IMR-90 (cell line): Measurements from ENCODE around the gene TP53TG5. TPM values are rescaled to one million over a fixed set of nuclear protein-coding genes. Genes with fewer than 3 reads are reported as not detected.
A peak's percentile ranks its signal among the peaks of the same experiment; 100 is the strongest.

Experiments used
- ATAC-seq: fragments of 200-7000 bp; cut with Tn5 transposase; 2 replicates; pipeline ENCODE4 v1.9.1; 2020; ENCODE audit warnings: low read depth, mild to moderate bottlenecking, moderate library complexity
- BruUV-seq: library from RNA; stranded (reverse); fragments of 400-500 nt; replicated peaks from 2 replicates; lab custom pipeline; 2021; lab: Mats Ljungman, UMichigan
- CTCF ChIA-PET: fragments of 300-600 bp; formaldehyde crosslinking; extraction: SDS; loops from one replicate; lab custom pipeline; 2021; ENCODE audit warnings: antibody characterized with exemption; lab: Yijun Ruan, JAX
- POLR2A ChIA-PET: fragments of 300-600 bp; sonication (Branson Sonifier 250); formaldehyde crosslinking; loops from one replicate; lab custom pipeline; 2022; ENCODE audit warnings: antibody characterized with exemption; ENCODE audit not compliant: unreplicated experiment; lab: Charles Lee
- DNase-seq: peaks from one replicate; pipeline ENCODE4 v3.0.0; 2013
- H2AFZ ChIP-seq: replicated peaks from 2 replicates; pipeline ENCODE3; 2013; ENCODE audit warnings: low read length, mild to moderate bottlenecking; ENCODE audit not compliant: poor library complexity
- H2AK5ac ChIP-seq: 2 replicates; pipeline ENCODE4 v1.6.1; 2013; ENCODE audit warnings: low read depth, low read length, inconsistent platforms
- H2AK9ac ChIP-seq: replicated peaks from 2 replicates; pipeline ENCODE3; 2013; ENCODE audit warnings: mild to moderate bottlenecking, low read depth, low read length, moderate library complexity; ENCODE audit not compliant: poor library complexity
- H2BK120ac ChIP-seq: 2 replicates; pipeline ENCODE4 v1.6.1; 2013; ENCODE audit warnings: low read depth, low read length, inconsistent platforms
- H2BK15ac ChIP-seq: 3 replicates; pipeline ENCODE4 v1.6.1; 2013; ENCODE audit warnings: low read depth, low read length, inconsistent platforms
- H2BK20ac ChIP-seq: 2 replicates; pipeline ENCODE4 v1.6.1; 2013; ENCODE audit warnings: low read depth, mild to moderate bottlenecking, inconsistent platforms, low read length, moderate library complexity
- H2BK5ac ChIP-seq: 2 replicates; pipeline ENCODE4 v1.6.1; 2013; ENCODE audit warnings: mild to moderate bottlenecking, low read depth, low read length, inconsistent platforms; ENCODE audit not compliant: poor library complexity, severe bottlenecking
- H3K14ac ChIP-seq: replicated peaks from 2 replicates; pipeline ENCODE4 v1.6.1; 2013; ENCODE audit warnings: low read depth, low read length, inconsistent platforms
- H3K18ac ChIP-seq: 2 replicates; pipeline ENCODE4 v1.6.1; 2013; ENCODE audit warnings: low read depth, low read length, control low read depth
- H3K23ac ChIP-seq: 2 replicates; pipeline ENCODE4 v1.6.1; 2013; ENCODE audit warnings: low read depth, low read length, inconsistent platforms
- H3K27ac ChIP-seq: 2 replicates; pipeline ENCODE4 v1.5.1; 2013; ENCODE audit warnings: mild to moderate bottlenecking, control low read depth, low read length; ENCODE audit not compliant: insufficient read depth
- H3K27me3 ChIP-seq: 2 replicates; pipeline ENCODE4 v1.6.1; 2013; ENCODE audit warnings: low read length; ENCODE audit not compliant: control insufficient read depth, insufficient read depth
- H3K36me3 ChIP-seq: 2 replicates; pipeline ENCODE4 v1.6.1; 2013; ENCODE audit warnings: low read length, mixed read lengths; ENCODE audit not compliant: control insufficient read depth, insufficient read depth
- H3K4ac ChIP-seq: 2 replicates; pipeline ENCODE4 v1.6.1; 2013; ENCODE audit warnings: low read depth, low read length, inconsistent platforms
- H3K4me1 ChIP-seq: 2 replicates; pipeline ENCODE4 v1.6.1; 2013; ENCODE audit warnings: low read length, mixed read lengths; ENCODE audit not compliant: control insufficient read depth, insufficient read depth
- H3K4me2 ChIP-seq: 2 replicates; pipeline ENCODE4 v1.6.1; 2013; ENCODE audit warnings: low read depth, mild to moderate bottlenecking, control low read depth, low read length, moderate library complexity
- H3K4me3 ChIP-seq: 2 replicates; pipeline ENCODE4 v1.5.1; 2013; ENCODE audit warnings: low read depth, mild to moderate bottlenecking, control low read depth, low read length, moderate library complexity; ENCODE audit not compliant: insufficient read depth
- H3K56ac ChIP-seq: 2 replicates; pipeline ENCODE4 v1.6.1; 2013; ENCODE audit warnings: low read length, inconsistent platforms; ENCODE audit not compliant: insufficient read depth; ENCODE audit errors: extremely low read depth
- H3K79me1 ChIP-seq, 2 experiments: 2 replicates each; pipeline ENCODE4 v1.6.1; 2013; ENCODE audit warnings: low read length in 2 of 2, inconsistent platforms in 1 of 2, low read depth in 1 of 2
- H3K9ac ChIP-seq: 2 replicates; pipeline ENCODE4 v1.6.1; 2013; ENCODE audit warnings: low read depth, low read length, control low read depth
- H3K9me1 ChIP-seq: 2 replicates; pipeline ENCODE4 v1.6.1; 2013; ENCODE audit warnings: low read length, inconsistent platforms; ENCODE audit not compliant: insufficient read depth
- H3K9me3 ChIP-seq: 2 replicates; pipeline ENCODE4 v1.6.1; 2013; ENCODE audit warnings: low read length; ENCODE audit not compliant: control insufficient read depth, insufficient read depth
- H4K20me1 ChIP-seq: 2 replicates; pipeline ENCODE4 v1.6.1; 2013; ENCODE audit warnings: low read length, inconsistent platforms; ENCODE audit not compliant: insufficient read depth
- H4K5ac ChIP-seq: 2 replicates; pipeline ENCODE4 v1.6.1; 2013; ENCODE audit warnings: mild to moderate bottlenecking, low read depth, low read length, control low read depth
- H4K8ac ChIP-seq, 2 experiments: 2 replicates each; pipeline ENCODE4 v1.6.1; 2013; ENCODE audit warnings: low read depth in 2 of 2, low read length in 2 of 2, control low read depth in 1 of 2, inconsistent platforms in 1 of 2
- H4K91ac ChIP-seq: 2 replicates; pipeline ENCODE4 v1.6.1; 2013; ENCODE audit warnings: low read depth, low read length, inconsistent platforms; ENCODE audit not compliant: insufficient read depth
- CHD1 ChIP-seq: IDR thresholded peaks from 2 replicates; pipeline ENCODE4 v1.6.1; 2012; ENCODE audit warnings: low read depth, low read length, improper control_type of control experiment
- CTCF ChIP-seq: conservative IDR thresholded peaks from 2 replicates; pipeline ENCODE4 v1.5.1; 2012; ENCODE audit warnings: mild to moderate bottlenecking, low read depth, low read length, improper control_type of control experiment
- FOS ChIP-seq: fragments of 150-350 bp; IDR thresholded peaks from 2 replicates; pipeline ENCODE4 v1.6.1; 2016; ENCODE audit warnings: low read depth, low read length
- RAD21 ChIP-seq: IDR thresholded peaks from 2 replicates; pipeline ENCODE4 v1.6.1; 2012; ENCODE audit warnings: low read length, improper control_type of control experiment
- RCOR1 ChIP-seq: IDR thresholded peaks from 2 replicates; pipeline ENCODE4 v1.6.1; 2012; ENCODE audit warnings: mild to moderate bottlenecking, low read length, improper control_type of control experiment; ENCODE audit not compliant: insufficient replicate concordance
- SMC3 ChIP-seq: fragments of 150-350 bp; IDR thresholded peaks from 2 replicates; pipeline ENCODE4 v1.6.1; 2016; ENCODE audit warnings: low read depth, mild to moderate bottlenecking, antibody characterized with exemption, low read length, moderate library complexity
- WGBS, 2 experiments: methylation state at CpG; one replicate each; pipeline versions ENCODE4 v1.1.5 to v1.1.7; 2013; ENCODE audit warnings: missing lambda C conversion rate in 2 of 2; ENCODE audit not compliant: insufficient read length in 1 of 2; ENCODE audit errors: extremely low coverage in 2 of 2; 5-methylcytosine and 5-hydroxymethylcytosine counted together
- dilution Hi-C: fragments of 300-500 bp; cut with HindIII; formaldehyde crosslinking; loops from one replicate; pipeline ENCODE4 v1.14.3; 2018; ENCODE audit warnings: low sequenced_read_pairs; ENCODE audit not compliant: unreplicated experiment
- in situ Hi-C: fragments of 300-500 bp; cut with MboI; formaldehyde crosslinking; loops from 3 replicates; pipeline ENCODE4 v1.14.3; 2019; ENCODE audit warnings: low sequenced_read_pairs, inconsistent platforms, mixed read lengths
- intact Hi-C: fragments of 100-400 bp; cut with micrococcal nuclease; formaldehyde crosslinking; loops from 2 replicates; pipeline ENCODE4 v1.10.0; 2022
- polyA plus RNA-seq, 3 experiments: library from polyadenylated mRNA; depleted of rRNA; stranded (reverse); fragments of >200 nt; gene quantifications; 2 replicates each; pipeline ENCODE4 v1.2.3, GENCODE V29; 2012; ENCODE audit warnings: low replicate concordance in 1 of 3
- total RNA-seq: library from RNA; depleted of rRNA; stranded (reverse); fragments of >200 nt; gene quantifications from 2 replicates; pipeline ENCODE4 v1.2.3, GENCODE V29; 2012

TP53TG5 gene
- total and polyA plus RNA-seq, 2 of the 4 experiments (the other 2 are of a cell fraction) = not detected

GRCh38 chr20:45346291-45346718 is 31.8 kb downstream of the TP53TG5 start:
- dilution Hi-C loops = no loop called here
- Histone ChIP-seq H3K27ac (peak overlapping the region; percentile 91), H2AFZ (no peak overlapping the region), H4K8ac (peak overlapping the region; percentile 43 to 56), H2BK20ac (peak overlapping the region; percentile 19; the same call in 1 of the 2 replicates), H3K9ac (peak overlapping the region; percentile 95), H2AK5ac (peak overlapping the region; percentile 73), H3K23ac (peak overlapping the region; percentile 92), H4K20me1 (peaks cover 42% of the 10 kb centered on the region), H3K56ac (peak overlapping the region; percentile 58), H2AK9ac (peak overlapping the region; percentile 25), H3K4me1 (peaks cover 45% of the 10 kb centered on the region), H3K4ac (peak overlapping the region; percentile 82), H2BK5ac (peak overlapping the region; percentile 73), H2BK15ac (peak overlapping the region; percentile 50; the same call in 2 of the 3 replicates), H3K36me3 (peaks cover 8% of the 10 kb centered on the region; the same call in 1 of the 2 replicates), H3K4me3 (peak overlapping the region; percentile 74), H3K79me1 (peaks cover 0 to 64% of the 10 kb centered on the region in 2 experiments; a peak in 3 of 4 replicates), H3K27me3 (no peaks in the 10 kb centered on the region), H3K14ac (peak overlapping the region; percentile 94), H3K4me2 (peak overlapping the region; percentile 80), H3K9me1 (peaks cover 13% of the 10 kb centered on the region; the same call in 1 of the 2 replicates), H4K91ac (peak overlapping the region; percentile 39; the same call in 1 of the 2 replicates), H4K5ac (0 out of 2 replicates have a peak overlapping the region, but pooled peaks have one; percentile 9), H2BK120ac (peak overlapping the region; percentile 37), H3K18ac (peak overlapping the region; percentile 82), H3K9me3 (no peaks in the 10 kb centered on the region)
- TF ChIP-seq FOS = no peak
- no peak for TF ChIP-seq SMC3
- TF ChIP-seq RCOR1 = no peak
- TF ChIP-seq CHD1 = 0 out of 2 replicates have a peak, but pooled peaks have one; percentile 32
- TF ChIP-seq CTCF = no peak
- no peak for TF ChIP-seq RAD21
- CTCF ChIA-PET = no interaction called here
- in situ Hi-C loops = loop anchor here (25.0 kb wide), 1 partner anchor 566 kb away; the partner anchor contains the start of gene PLTP
- intact Hi-C loops = no loop called here
- DNase-seq (no peak), ATAC-seq (no peak)
- no TSS peak for BruUV-seq
- POLR2A ChIA-PET = interaction anchor here (0.5 to 1.3 kb wide), 2 partner anchors 9 to 20 kb away, joined by 3 to 4 read pairs; no protein-coding TSS in a partner anchor
- no CpG with 5 or more reads among the region's 3 CpGs for WGBS, 2 experiments
